Thyroid gland (tissue), 4 donors: ENCODE measurements around the gene FOXP1. TPM values are rescaled to one million over a fixed set of nuclear protein-coding genes. Genes with fewer than 3 reads are reported as not detected.

Source experiments
- DNase-seq, 2 donors: peaks; one replicate each; pipeline ENCODE4 v3.0.0-alpha.2; 2019
- H3K27ac ChIP-seq, 3 donors: fragments of 200-600 bp; sonication (generic); 1 replicate in 2 of 3; 2 replicates in 1 of 3; pipeline ENCODE4 v1.5.1; 2016 to 2019; ENCODE audit warnings: mild to moderate bottlenecking in 1 of 3, moderate library complexity in 1 of 3
- H3K27me3 ChIP-seq: fragments of 200-600 bp; sonication (generic); one replicate; pipeline ENCODE4 v1.5.1; 2019
- H3K36me3 ChIP-seq, 2 donors: fragments of 200-600 bp; sonication (generic); one replicate each; pipeline ENCODE4 v1.5.1; 2016 to 2019
- H3K4me1 ChIP-seq, 2 donors: fragments of 200-600 bp; sonication (generic); one replicate each; pipeline ENCODE4 v1.5.1; 2017 to 2019
- H3K4me3 ChIP-seq, 3 donors: fragments of 200-600 bp; sonication (generic); replicated peaks in 1 of 3; 1 replicate in 2 of 3; 2 replicates in 1 of 3; pipeline ENCODE4 v1.5.1; 2016; ENCODE audit warnings: mild to moderate bottlenecking in 1 of 3
- H3K9me3 ChIP-seq: fragments of 200-600 bp; sonication (generic); one replicate; pipeline ENCODE4 v1.5.1; 2017
- POLR2A ChIP-seq, 2 donors: fragments of 450-650 bp; IDR thresholded peaks; one replicate each; pipeline ENCODE4 v1.6.1; 2017; ENCODE audit warnings: antibody characterized with exemption in 2 of 2, mild to moderate bottlenecking in 2 of 2, moderate library complexity in 1 of 2
- WGBS, 2 donors: methylation state at CpG; one replicate each; pipeline ENCODE4 v1.1.5; 2017; 5-methylcytosine and 5-hydroxymethylcytosine counted together
- intact Hi-C: fragments of 100-400 bp; cut with DNase I; formaldehyde crosslinking; loops from one replicate; pipeline ENCODE4 v1.15.1; 2023
- total RNA-seq, 4 donors: library from RNA; depleted of rRNA; stranded (reverse); fragments of >200 nt; gene quantifications; one replicate each; pipeline ENCODE4 v1.2.3, GENCODE V29; 2016
- TF ChIP-seq, protein P1 (sequence below), 6 experiments: fragments of 200-600 bp in 3 of 6; fragments of 450-650 bp in 3 of 6; sonication (generic) in 3 of 6; IDR thresholded peaks; one replicate each; pipeline ENCODE4 v1.5.1; 2016 to 2019; ENCODE audit warnings: antibody characterized with exemption in 6 of 6, mild to moderate bottlenecking in 2 of 6, inconsistent platforms in 1 of 6, moderate library complexity in 1 of 6

The FOXP1 gene
- total RNA-seq, 4 donors from 2014 or later, result 111 to 187 (median 141) TPM

- intact Hi-C loops, result no loop called here
- Histone ChIP-seq H3K27ac (peak overlapping the region in 2 of 3 donors; percentile 11 to 25), H3K4me3 (no peak overlapping the region), H3K9me3 (no peaks in the 10 kb centered on the region), H3K27me3 (no peaks in the 10 kb centered on the region), H3K36me3 (peaks cover 0 to 14% of the 10 kb centered on the region in 2 donors), H3K4me1 (peaks cover 0 to 12% of the 10 kb centered on the region in 2 donors)
- TF ChIP-seq POLR2A (IDR thresholded peaks at IDR 0.05), result no peak
- TF ChIP-seq, protein P1, sequence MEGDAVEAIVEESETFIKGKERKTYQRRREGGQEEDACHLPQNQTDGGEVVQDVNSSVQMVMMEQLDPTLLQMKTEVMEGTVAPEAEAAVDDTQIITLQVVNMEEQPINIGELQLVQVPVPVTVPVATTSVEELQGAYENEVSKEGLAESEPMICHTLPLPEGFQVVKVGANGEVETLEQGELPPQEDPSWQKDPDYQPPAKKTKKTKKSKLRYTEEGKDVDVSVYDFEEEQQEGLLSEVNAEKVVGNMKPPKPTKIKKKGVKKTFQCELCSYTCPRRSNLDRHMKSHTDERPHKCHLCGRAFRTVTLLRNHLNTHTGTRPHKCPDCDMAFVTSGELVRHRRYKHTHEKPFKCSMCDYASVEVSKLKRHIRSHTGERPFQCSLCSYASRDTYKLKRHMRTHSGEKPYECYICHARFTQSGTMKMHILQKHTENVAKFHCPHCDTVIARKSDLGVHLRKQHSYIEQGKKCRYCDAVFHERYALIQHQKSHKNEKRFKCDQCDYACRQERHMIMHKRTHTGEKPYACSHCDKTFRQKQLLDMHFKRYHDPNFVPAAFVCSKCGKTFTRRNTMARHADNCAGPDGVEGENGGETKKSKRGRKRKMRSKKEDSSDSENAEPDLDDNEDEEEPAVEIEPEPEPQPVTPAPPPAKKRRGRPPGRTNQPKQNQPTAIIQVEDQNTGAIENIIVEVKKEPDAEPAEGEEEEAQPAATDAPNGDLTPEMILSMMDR (IDR thresholded peaks at IDR 0.05), result no peak
- no peak for DNase-seq
- 86 to 87% methylated on average over 5 of the region's 5 CpGs for WGBS, 2 donors
Measured at GRCh38 chr3:70990723-70991122, 592.8 kb downstream of the FOXP1 start.

- peaks cover 0 to 14% of the 10 kb centered on the region in 2 donors for H3K36me3 ChIP-seq
- intact Hi-C loops, result no loop called here
- no peaks in the 10 kb centered on the region for H3K9me3 ChIP-seq
- TF ChIP-seq, protein P1 (IDR thresholded peaks at IDR 0.05), result no peak
- TF ChIP-seq POLR2A (IDR thresholded peaks at IDR 0.05), result no peak
- no peaks in the 10 kb centered on the region for H3K27me3 ChIP-seq
- 92 to 96% methylated on average over 2 of the region's 2 CpGs for WGBS, 2 donors
- H3K4me1 ChIP-seq, result peaks cover 0 to 12% of the 10 kb centered on the region in 2 donors
- peak overlapping the region in 2 of 3 donors; percentile 11 to 25 for H3K27ac ChIP-seq
- no peak overlapping the region for H3K4me3 ChIP-seq
- DNase-seq, result no peak
Measured at GRCh38 chr3:70990185-70990584, 593.3 kb downstream of the FOXP1 start.

DNA sequence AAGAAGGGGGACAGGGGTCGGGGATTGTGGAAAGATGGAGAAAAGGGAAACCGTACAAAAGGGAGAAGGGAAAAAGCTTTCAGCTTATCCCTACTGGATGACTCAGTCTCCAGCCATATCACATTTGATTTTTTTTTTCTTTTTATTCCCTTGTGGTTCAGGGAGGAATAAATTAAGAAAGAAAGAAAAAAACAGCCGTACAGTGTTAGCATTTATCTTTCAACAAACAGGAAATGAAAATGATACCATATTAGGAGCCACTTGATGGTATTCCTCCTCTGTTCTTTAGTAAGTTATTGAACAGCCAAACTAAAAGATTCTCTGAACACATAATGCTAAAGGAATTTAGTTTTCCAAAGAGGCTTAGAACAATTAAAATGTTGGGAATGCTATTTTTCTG lies 594.4 kb downstream of the FOXP1 start:
- WGBS, 2 donors, result 64 to 70% methylated on average over 3 of the region's 3 CpGs
- no peaks in the 10 kb centered on the region for H3K9me3 ChIP-seq
- no peaks in the 10 kb centered on the region for H3K27me3 ChIP-seq
- peaks cover 0 to 14% of the 10 kb centered on the region in 2 donors for H3K36me3 ChIP-seq
- TF ChIP-seq POLR2A (IDR thresholded peaks at IDR 0.05), result no peak
- TF ChIP-seq, protein P1 (IDR thresholded peaks at IDR 0.05), result no peak
- no peak overlapping the region for H3K4me3 ChIP-seq
- H3K27ac ChIP-seq, result peak overlapping the region in 2 of 3 donors; percentile 31 to 38
- intact Hi-C loops, result no loop called here
- DNase-seq, result no peak
- H3K4me1 ChIP-seq, result peaks cover under 1 to 15% of the 10 kb centered on the region in 2 donors

DNA sequence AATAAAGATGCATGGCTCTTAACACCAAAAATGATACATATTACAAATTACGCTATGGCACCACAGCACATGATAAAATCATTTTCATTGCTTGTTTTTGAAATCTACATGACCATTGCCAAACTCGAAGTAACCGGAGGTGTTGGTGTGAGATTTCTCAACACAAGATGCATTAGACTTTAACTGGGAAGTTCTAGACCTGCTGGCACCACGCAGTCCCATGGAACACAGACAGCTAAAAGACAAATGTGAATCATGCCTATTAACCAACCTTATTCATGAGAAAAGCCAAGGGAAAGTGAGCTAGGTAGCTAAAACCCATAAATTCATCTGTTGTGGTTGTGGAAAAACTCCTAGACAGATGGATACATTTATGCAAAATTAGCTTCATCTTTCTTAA lies 595.4 kb downstream of the FOXP1 start:
- Histone ChIP-seq H3K9me3 (no peaks in the 10 kb centered on the region), H3K27ac (no peak overlapping the region), H3K36me3 (peaks cover 0 to 14% of the 10 kb centered on the region in 2 donors), H3K27me3 (no peaks in the 10 kb centered on the region), H3K4me1 (peaks cover 11 to 26% of the 10 kb centered on the region in 2 donors), H3K4me3 (no peak overlapping the region)
- no peak for DNase-seq
- no peak for TF ChIP-seq POLR2A (IDR thresholded peaks at IDR 0.05)
- TF ChIP-seq, protein P1 (IDR thresholded peaks at IDR 0.05), result no peak
- WGBS, 2 donors, result 94 to 97% methylated on average over 4 of the region's 4 CpGs
- intact Hi-C loops, result no loop called here

DNA sequence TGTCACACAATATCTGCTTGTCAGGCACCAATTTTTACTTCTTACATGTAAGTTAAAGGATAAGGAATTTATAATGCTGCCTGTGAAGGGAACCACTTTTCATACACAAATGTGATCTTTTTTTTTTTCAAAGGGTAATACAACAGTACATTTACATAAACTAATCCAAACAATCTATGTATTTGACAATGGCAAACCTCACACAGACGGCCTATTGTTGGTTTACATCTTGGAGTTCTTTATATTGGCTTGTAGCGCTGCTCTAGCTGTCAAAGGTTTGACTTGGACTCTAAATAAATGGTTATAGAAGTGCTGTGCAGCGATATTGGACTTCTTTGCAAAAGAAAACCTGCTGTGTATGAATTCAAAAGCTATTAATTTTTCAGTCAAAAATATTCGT lies 598.0 kb downstream of the FOXP1 start:
- intact Hi-C loops, result no loop called here
- Histone ChIP-seq H3K9me3 (no peaks in the 10 kb centered on the region), H3K27ac (no peak overlapping the region), H3K36me3 (peaks cover 0 to 14% of the 10 kb centered on the region in 2 donors), H3K4me1 (peaks cover 30 to 46% of the 10 kb centered on the region in 2 donors), H3K27me3 (no peaks in the 10 kb centered on the region), H3K4me3 (no peak overlapping the region)
- DNase-seq, result no peak
- 88 to 94% methylated on average over 4 of the region's 4 CpGs for WGBS, 2 donors
- TF ChIP-seq POLR2A (IDR thresholded peaks at IDR 0.05), result no peak
- TF ChIP-seq, protein P1 (IDR thresholded peaks at IDR 0.05), result no peak
